ENCODE measurements around the gene IFIT5.

GRCh38 chr10:89414146-89414878, at the start of gene IFIT5:
- TF ChIP-seq POLR2A (IDR thresholded peaks at IDR 0.05) (peak in 3 of 4 donors; percentile 30 to 79 (median 56)), EP300 (IDR thresholded peaks at IDR 0.05) (no peak), POLR2AphosphoS5 (IDR thresholded peaks at IDR 0.05) (peak; percentile 7 to 69)
- TF ChIP-seq, protein P1, sequence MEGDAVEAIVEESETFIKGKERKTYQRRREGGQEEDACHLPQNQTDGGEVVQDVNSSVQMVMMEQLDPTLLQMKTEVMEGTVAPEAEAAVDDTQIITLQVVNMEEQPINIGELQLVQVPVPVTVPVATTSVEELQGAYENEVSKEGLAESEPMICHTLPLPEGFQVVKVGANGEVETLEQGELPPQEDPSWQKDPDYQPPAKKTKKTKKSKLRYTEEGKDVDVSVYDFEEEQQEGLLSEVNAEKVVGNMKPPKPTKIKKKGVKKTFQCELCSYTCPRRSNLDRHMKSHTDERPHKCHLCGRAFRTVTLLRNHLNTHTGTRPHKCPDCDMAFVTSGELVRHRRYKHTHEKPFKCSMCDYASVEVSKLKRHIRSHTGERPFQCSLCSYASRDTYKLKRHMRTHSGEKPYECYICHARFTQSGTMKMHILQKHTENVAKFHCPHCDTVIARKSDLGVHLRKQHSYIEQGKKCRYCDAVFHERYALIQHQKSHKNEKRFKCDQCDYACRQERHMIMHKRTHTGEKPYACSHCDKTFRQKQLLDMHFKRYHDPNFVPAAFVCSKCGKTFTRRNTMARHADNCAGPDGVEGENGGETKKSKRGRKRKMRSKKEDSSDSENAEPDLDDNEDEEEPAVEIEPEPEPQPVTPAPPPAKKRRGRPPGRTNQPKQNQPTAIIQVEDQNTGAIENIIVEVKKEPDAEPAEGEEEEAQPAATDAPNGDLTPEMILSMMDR (IDR thresholded peaks at IDR 0.05) = no peak

Data from upper lobe of left lung (tissue), 4 donors.